ENCODE data around the gene DMBX1. TPM values are rescaled to one million over a fixed set of nuclear protein-coding genes. Genes with fewer than 3 reads are reported as not detected.

DMBX1 gene
- total and polyA plus RNA-seq, 4 experiments from 2014 or later: not detected

DNA sequence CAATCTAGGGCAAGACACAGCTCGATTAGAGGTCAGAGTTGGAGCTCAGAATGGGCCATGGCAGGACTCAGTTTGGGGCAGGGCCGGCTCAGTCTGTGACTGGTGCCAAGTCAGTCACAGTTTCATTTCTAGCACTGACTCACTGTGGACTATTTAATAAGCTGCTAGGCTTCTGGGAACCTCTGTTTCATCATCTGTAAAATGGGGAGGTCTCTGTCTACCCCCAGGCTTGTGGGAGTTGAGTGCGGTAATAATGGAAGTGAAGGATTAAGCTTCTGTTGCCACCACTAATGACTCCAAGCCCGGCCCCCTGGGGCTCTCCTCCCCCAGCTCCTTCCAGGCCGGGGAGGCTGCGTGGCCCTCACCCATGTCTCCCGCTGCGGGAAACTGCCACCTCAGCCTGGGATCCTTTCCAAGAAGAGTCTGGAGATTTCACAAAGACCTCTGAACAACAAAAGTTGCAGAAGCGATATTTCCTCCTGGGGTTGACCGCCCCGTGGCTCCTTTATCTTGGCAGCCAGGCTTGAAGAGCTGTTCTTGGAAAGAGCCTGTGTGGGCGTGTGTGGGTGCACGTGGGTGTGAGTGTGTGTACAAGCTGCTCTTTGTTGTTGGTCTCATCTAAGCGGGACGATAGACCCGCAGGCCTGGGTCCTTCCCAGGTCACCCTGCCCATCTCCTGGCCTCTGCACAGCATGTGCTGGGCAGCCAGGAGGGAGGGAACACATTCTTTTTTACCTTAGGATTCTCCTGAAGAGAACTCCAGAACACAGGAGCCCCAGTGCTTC lies 32.7 kb downstream of the DMBX1 start:
- Mint-ChIP-seq H3K4me1 (peaks cover 0 to 10% (median 4%) of the 10 kb centered on the region in 4 donors), H3K27ac (peak overlapping the region in 1 of 7 donors; percentile 38), H3K9me3 (no peaks in the 10 kb centered on the region), H3K36me3 (no peaks in the 10 kb centered on the region), H3K4me3 (peak overlapping the region in 1 of 8 donors; percentile 66), H3K27me3 (peaks cover 12 to 18% of the 10 kb centered on the region in 2 donors)
- Histone ChIP-seq H3K36me3 (ENCODE audit: insufficient read depth, low read length) (no peaks in the 10 kb centered on the region), H3K27ac (ENCODE audit: low read depth, low read length) (no peak overlapping the region), H3K4me3 (ENCODE audit: low read length in 2 of 2) (no peak overlapping the region), H3K4me1 (ENCODE audit: insufficient read depth, low read length) (peaks cover 5% of the 10 kb centered on the region), H3K27me3 (ENCODE audit: insufficient read depth, low read length) (no peaks in the 10 kb centered on the region), H3K9me3 (ENCODE audit: control insufficient read depth in 1 of 2, low read length in 2 of 2) (no peaks in the 10 kb centered on the region)
- DNase-seq: no peak
- CTCF ChIA-PET (ENCODE audit: partially characterized antibody): interaction anchor here (1.1 to 1.5 kb wide), 4 partner anchors 11 to 80 kb away, joined by 3 to 5 read pairs (median 4); no protein-coding TSS in a partner anchor
- intact Hi-C loops (cut with micrococcal nuclease): no loop called here
- POLR2A ChIA-PET (ENCODE audit: partially characterized antibody): interaction anchor here (0.7 kb wide), 1 partner anchor 16 kb away, joined by 3 read pairs; no protein-coding TSS in a partner anchor

DNA sequence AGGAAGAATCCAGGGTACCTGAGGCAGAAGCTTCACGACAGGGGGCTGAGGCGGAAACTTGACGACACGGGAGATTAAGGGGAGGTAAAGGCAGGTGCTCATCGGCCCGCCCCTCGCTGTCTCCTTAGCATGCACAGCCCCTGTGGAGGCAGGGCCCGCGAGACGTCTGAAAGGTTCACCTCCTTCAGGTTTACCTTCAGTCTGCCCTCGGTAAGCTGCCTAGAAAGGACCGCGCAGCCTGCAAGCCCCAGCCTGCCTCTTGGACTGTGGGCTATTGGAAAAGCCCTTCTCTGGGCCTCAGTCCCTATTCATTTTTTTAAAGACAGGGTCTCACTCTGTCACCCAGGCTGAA lies 33.3 kb downstream of the DMBX1 start:
- ChIA-PET CTCF (ENCODE audit: partially characterized antibody) (interaction anchor here (1.1 to 1.5 kb wide), 4 partner anchors 10 to 81 kb away, joined by 3 to 5 read pairs (median 4); no protein-coding TSS in a partner anchor), POLR2A (ENCODE audit: partially characterized antibody) (interaction anchor here (0.7 kb wide), 1 partner anchor 15 kb away, joined by 3 read pairs; no protein-coding TSS in a partner anchor)
- peaks cover 13 to 18% of the 10 kb centered on the region in 2 donors for H3K27me3 Mint-ChIP-seq
- H3K36me3 Mint-ChIP-seq: no peaks in the 10 kb centered on the region
- Histone ChIP-seq H3K27ac (ENCODE audit: low read depth, low read length) (no peak overlapping the region), H3K4me3 (ENCODE audit: low read length in 2 of 2) (no peak overlapping the region), H3K9me3 (ENCODE audit: control insufficient read depth in 1 of 2, low read length in 2 of 2) (no peaks in the 10 kb centered on the region), H3K27me3 (ENCODE audit: insufficient read depth, low read length) (no peaks in the 10 kb centered on the region), H3K36me3 (ENCODE audit: insufficient read depth, low read length) (no peaks in the 10 kb centered on the region), H3K4me1 (ENCODE audit: insufficient read depth, low read length) (peaks cover 5% of the 10 kb centered on the region)
- intact Hi-C loops (cut with micrococcal nuclease): no loop called here
- no peak for DNase-seq
- H3K27ac Mint-ChIP-seq: no peak overlapping the region
- H3K4me1 Mint-ChIP-seq: peaks cover 1 to 10% (median 4%) of the 10 kb centered on the region in 4 donors
- no peak overlapping the region for H3K4me3 Mint-ChIP-seq
- no peaks in the 10 kb centered on the region for H3K9me3 Mint-ChIP-seq

DNA sequence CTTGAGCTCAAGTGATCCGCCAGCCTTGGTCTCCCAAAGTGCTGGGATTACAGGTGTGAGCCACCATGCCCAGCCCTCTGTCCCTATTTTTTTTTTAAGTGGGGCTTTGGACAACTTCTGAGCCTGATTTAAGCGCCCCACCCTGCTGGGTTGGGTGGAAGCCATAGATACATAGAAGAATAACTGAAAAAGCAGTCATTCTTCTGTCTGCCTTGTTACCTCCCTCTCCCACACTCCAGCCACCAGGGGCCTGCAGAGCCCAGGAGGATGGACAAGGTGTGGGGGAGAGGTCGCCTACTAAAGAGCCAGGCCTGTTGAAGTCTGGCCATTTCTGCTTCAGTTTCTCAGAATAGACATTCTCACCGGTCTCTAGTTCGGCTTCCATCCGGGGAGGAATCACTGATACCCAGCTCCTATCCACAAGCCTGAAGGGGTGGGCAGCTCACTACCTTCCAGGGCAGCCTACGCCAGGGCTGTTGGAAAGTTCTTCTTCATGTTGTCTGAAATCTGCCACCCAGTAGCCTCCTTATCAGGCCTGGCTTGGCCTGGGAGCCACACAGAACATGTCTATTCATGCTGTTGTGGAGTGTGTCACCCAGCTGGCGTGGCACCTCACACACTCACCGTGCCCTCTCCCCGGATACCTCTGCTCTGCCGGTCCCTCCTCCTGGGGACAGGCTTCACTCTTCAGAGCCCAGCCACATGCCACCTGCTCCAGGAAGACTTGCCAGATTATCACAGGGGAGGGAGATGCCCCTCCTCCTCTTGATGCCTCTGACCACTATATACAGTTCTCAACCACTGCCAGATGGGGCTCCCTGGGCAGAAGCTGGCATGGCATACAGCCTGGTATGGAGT lies 34.1 kb downstream of the DMBX1 start:
- no peaks in the 10 kb centered on the region for H3K27me3 ChIP-seq (ENCODE audit: insufficient read depth, low read length)
- no peak for DNase-seq
- CTCF ChIA-PET (ENCODE audit: partially characterized antibody): interaction anchor here (1.1 to 1.5 kb wide), 2 partner anchors 16 to 82 kb away, joined by 3 to 4 read pairs; no protein-coding TSS in a partner anchor
- no peaks in the 10 kb centered on the region for H3K36me3 Mint-ChIP-seq
- POLR2A ChIA-PET (ENCODE audit: partially characterized antibody): no interaction called here
- no peaks in the 10 kb centered on the region for H3K9me3 ChIP-seq (ENCODE audit: control insufficient read depth in 1 of 2, low read length in 2 of 2)
- no peak overlapping the region for H3K27ac Mint-ChIP-seq
- H3K4me1 Mint-ChIP-seq: peaks cover 6 to 10% (median 9%) of the 10 kb centered on the region in 4 donors
- intact Hi-C loops (cut with micrococcal nuclease): no loop called here
- no peaks in the 10 kb centered on the region for H3K36me3 ChIP-seq (ENCODE audit: insufficient read depth, low read length)
- no peak overlapping the region for H3K27ac ChIP-seq (ENCODE audit: low read depth, low read length)
- no peak overlapping the region for H3K4me3 ChIP-seq (ENCODE audit: low read length in 2 of 2)
- no peaks in the 10 kb centered on the region for H3K9me3 Mint-ChIP-seq
- peaks cover 5% of the 10 kb centered on the region for H3K4me1 ChIP-seq (ENCODE audit: insufficient read depth, low read length)
- H3K27me3 Mint-ChIP-seq: peaks cover 13 to 23% of the 10 kb centered on the region in 2 donors
- no peak overlapping the region for H3K4me3 Mint-ChIP-seq

DNA sequence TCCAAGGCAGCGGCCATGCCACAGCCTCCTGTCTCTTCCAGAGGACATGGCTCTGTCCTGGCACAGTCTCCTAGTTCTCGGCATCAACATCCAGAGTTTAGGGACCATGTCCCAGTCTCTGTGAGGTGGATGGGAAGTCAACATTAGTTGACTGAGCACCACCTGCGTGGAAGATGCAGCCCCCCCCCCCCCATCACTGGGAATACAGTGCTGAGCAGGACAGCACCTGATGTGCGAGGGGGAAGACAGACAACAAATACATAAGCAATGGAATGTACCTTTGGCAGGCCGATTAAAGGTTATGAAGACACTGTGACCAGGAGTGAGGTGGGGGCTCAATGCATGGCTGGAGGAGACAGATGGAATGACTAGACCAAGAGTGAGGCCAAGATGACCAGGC lies 35.2 kb downstream of the DMBX1 start:
- H3K36me3 ChIP-seq (ENCODE audit: insufficient read depth, low read length): no peaks in the 10 kb centered on the region
- no peak for DNase-seq
- H3K27me3 ChIP-seq (ENCODE audit: insufficient read depth, low read length): no peaks in the 10 kb centered on the region
- Mint-ChIP-seq H3K9me3 (no peaks in the 10 kb centered on the region), H3K27ac (no peak overlapping the region), H3K27me3 (peaks cover 19 to 26% of the 10 kb centered on the region in 2 donors), H3K4me3 (no peak overlapping the region), H3K36me3 (no peaks in the 10 kb centered on the region), H3K4me1 (peaks cover 6 to 16% (median 10%) of the 10 kb centered on the region in 4 donors)
- POLR2A ChIA-PET (ENCODE audit: partially characterized antibody): no interaction called here
- no peaks in the 10 kb centered on the region for H3K9me3 ChIP-seq (ENCODE audit: control insufficient read depth in 1 of 2, low read length in 2 of 2)
- CTCF ChIA-PET (ENCODE audit: partially characterized antibody): interaction anchor here (1.8 kb wide), 1 partner anchor 10 kb away, joined by 8 read pairs; a partner anchor contains a TSS
- H3K27ac ChIP-seq (ENCODE audit: low read depth, low read length): no peak overlapping the region
- H3K4me3 ChIP-seq (ENCODE audit: low read length in 2 of 2): no peak overlapping the region
- intact Hi-C loops (cut with micrococcal nuclease): no loop called here
- H3K4me1 ChIP-seq (ENCODE audit: insufficient read depth, low read length): peaks cover 5% of the 10 kb centered on the region

DNA sequence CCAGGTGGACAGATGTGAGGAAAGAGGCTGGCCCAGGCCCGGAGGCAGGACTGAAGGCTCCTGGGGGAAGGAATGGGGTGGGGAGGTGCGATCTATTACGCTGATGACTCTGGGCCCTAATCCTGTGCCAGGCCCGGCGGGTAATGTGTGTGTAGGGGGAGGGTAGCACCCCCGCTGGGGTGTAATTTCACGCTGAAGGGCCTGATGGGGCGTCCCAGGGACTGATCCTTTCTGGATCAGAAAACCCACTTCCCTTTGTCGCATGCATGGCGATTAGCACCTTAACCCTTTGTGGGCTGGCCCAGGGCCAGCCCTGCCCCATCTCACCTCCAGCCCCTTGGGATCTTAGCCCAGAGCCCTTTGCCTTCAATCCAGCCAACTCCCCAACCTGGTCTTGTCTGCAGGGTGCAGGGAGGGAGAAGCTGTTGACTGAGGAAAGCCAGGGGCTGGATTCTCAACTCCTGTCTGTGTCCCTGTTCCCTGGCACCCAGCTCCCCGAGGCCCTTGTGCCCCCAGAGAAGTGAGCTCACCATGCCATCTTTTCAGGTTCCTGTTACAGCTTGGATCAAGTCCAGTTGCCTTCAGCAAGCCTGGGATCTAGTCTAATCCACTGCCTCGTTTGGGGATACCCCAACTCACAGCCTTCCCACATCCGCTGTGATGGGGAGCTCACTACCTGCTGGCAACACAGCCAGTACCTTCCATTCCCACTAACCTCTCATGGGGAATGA lies 35.8 kb downstream of the DMBX1 start:
- Mint-ChIP-seq H3K27ac (no peak overlapping the region), H3K4me1 (peaks cover 6 to 16% (median 10%) of the 10 kb centered on the region in 4 donors), H3K9me3 (no peaks in the 10 kb centered on the region), H3K36me3 (no peaks in the 10 kb centered on the region), H3K4me3 (no peak overlapping the region), H3K27me3 (peaks cover 19 to 26% of the 10 kb centered on the region in 2 donors)
- intact Hi-C loops (cut with micrococcal nuclease): no loop called here
- Histone ChIP-seq H3K4me3 (ENCODE audit: low read length in 2 of 2) (no peak overlapping the region), H3K4me1 (ENCODE audit: insufficient read depth, low read length) (peaks cover 5% of the 10 kb centered on the region), H3K27ac (ENCODE audit: low read depth, low read length) (no peak overlapping the region), H3K36me3 (ENCODE audit: insufficient read depth, low read length) (no peaks in the 10 kb centered on the region), H3K9me3 (ENCODE audit: control insufficient read depth in 1 of 2, low read length in 2 of 2) (no peaks in the 10 kb centered on the region), H3K27me3 (ENCODE audit: insufficient read depth, low read length) (no peaks in the 10 kb centered on the region)
- POLR2A ChIA-PET (ENCODE audit: partially characterized antibody): no interaction called here
- CTCF ChIA-PET (ENCODE audit: partially characterized antibody): interaction anchor here (0.7 to 5.5 kb wide), 7 partner anchors 9 to 117 kb away, joined by 3 to 67 read pairs (median 8); a partner anchor contains a TSS
- DNase-seq: no peak

DNA sequence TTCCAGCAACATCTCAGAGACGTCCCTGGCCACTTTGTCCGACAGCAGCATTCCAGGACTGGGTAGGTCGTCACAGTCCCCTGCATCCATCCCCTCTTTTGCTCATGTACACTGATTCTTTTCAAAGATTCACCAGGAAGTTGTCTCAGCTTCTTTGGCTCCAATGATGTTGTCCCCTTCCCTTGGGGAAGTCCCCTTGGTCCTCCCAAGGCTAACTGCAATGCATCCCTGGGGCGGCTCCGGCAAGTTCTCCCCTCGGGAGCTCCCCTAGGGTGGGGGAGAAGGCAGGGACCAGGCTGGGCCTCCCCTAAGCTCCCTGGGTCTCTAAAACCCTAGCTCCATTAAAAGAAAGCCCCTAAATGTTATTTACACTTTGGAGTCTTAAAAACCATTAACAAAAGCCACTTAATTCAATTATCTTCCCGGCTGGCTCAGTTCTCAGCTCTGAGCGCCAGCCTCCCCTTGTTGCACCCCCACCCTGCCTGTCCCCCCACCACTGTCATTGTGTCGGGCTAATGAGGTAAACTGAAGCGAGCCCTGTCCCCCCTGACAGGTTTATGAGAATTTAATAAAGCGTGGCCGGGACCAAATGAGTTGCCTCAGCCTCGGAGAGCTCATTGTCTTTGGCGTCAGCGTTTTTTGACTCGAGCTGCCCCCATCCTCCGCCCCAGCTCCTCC lies 36.5 kb downstream of the DMBX1 start:
- H3K27me3 ChIP-seq (ENCODE audit: insufficient read depth, low read length): no peaks in the 10 kb centered on the region
- CTCF ChIA-PET (ENCODE audit: partially characterized antibody): interaction anchor here (1.2 to 5.5 kb wide), 7 partner anchors 9 to 152 kb away, joined by 3 to 67 read pairs (median 8); a partner anchor contains a TSS

More for the DNA sequence above, 36.5 kb downstream of the DMBX1 start:
- H3K27ac ChIP-seq (ENCODE audit: low read depth, low read length): no peak overlapping the region
- Mint-ChIP-seq H3K27me3 (peaks cover 19 to 26% of the 10 kb centered on the region in 2 donors), H3K9me3 (no peaks in the 10 kb centered on the region), H3K36me3 (no peaks in the 10 kb centered on the region), H3K27ac (no peak overlapping the region), H3K4me3 (no peak overlapping the region), H3K4me1 (peaks cover 6 to 16% (median 10%) of the 10 kb centered on the region in 4 donors)
- POLR2A ChIA-PET (ENCODE audit: partially characterized antibody): no interaction called here
- H3K4me1 ChIP-seq (ENCODE audit: insufficient read depth, low read length): peaks cover 5% of the 10 kb centered on the region
- DNase-seq: no peak
- H3K36me3 ChIP-seq (ENCODE audit: insufficient read depth, low read length): no peaks in the 10 kb centered on the region
- no peaks in the 10 kb centered on the region for H3K9me3 ChIP-seq (ENCODE audit: control insufficient read depth in 1 of 2, low read length in 2 of 2)
- intact Hi-C loops (cut with micrococcal nuclease): no loop called here
- no peak overlapping the region for H3K4me3 ChIP-seq (ENCODE audit: low read length in 2 of 2)
